ENCODE results near the gene CLEC17A.

GRCh38 chr19:14536926-14537692, 45.8 kb upstream of the CLEC17A start:
- TF ChIP-seq ZNF589 (CRISPR knock-in tag; conservative IDR thresholded peaks at IDR 0.05) (no peak), GTF2F1 (IDR thresholded peaks at IDR 0.05; ENCODE audit: low read length) (no peak), CTCF (CRISPR knock-in tag; IDR thresholded peaks at IDR 0.05) (no peak), CHD2 (IDR thresholded peaks at IDR 0.05; ENCODE audit: low read depth, low read length) (no peak), POLR2A (IDR thresholded peaks at IDR 0.05; ENCODE audit: insufficient read depth in 1 of 2, low read depth in 2 of 2, low read length in 2 of 2) (no peak), SP1 (IDR thresholded peaks at IDR 0.05) (no peak), SP1 (CRISPR knock-in tag; IDR thresholded peaks at IDR 0.05) (no peak), SMYD3 (CRISPR knock-in tag; IDR thresholded peaks at IDR 0.05) (no peak), SMARCC2 (IDR thresholded peaks at IDR 0.05) (no peak), JUND (CRISPR knock-in tag; IDR thresholded peaks at IDR 0.05) (no peak), RAD51 (IDR thresholded peaks at IDR 0.05; ENCODE audit: borderline replicate concordance) (no peak), RXRB (CRISPR knock-in tag; IDR thresholded peaks at IDR 0.05; ENCODE audit: borderline replicate concordance) (no peak), ZFX (CRISPR knock-in tag; IDR thresholded peaks at IDR 0.05; ENCODE audit: low read depth) (no peak), MTERF4 (CRISPR knock-in tag; IDR thresholded peaks at IDR 0.05) (no peak)
